ENCODE measurements around the gene POLDIP2. TPM values are rescaled to one million over a fixed set of nuclear protein-coding genes. Genes with fewer than 3 reads are reported as not detected.

POLDIP2 gene
- total RNA-seq, 1 donor from 2014 or later: 79.1 TPM

DNA sequence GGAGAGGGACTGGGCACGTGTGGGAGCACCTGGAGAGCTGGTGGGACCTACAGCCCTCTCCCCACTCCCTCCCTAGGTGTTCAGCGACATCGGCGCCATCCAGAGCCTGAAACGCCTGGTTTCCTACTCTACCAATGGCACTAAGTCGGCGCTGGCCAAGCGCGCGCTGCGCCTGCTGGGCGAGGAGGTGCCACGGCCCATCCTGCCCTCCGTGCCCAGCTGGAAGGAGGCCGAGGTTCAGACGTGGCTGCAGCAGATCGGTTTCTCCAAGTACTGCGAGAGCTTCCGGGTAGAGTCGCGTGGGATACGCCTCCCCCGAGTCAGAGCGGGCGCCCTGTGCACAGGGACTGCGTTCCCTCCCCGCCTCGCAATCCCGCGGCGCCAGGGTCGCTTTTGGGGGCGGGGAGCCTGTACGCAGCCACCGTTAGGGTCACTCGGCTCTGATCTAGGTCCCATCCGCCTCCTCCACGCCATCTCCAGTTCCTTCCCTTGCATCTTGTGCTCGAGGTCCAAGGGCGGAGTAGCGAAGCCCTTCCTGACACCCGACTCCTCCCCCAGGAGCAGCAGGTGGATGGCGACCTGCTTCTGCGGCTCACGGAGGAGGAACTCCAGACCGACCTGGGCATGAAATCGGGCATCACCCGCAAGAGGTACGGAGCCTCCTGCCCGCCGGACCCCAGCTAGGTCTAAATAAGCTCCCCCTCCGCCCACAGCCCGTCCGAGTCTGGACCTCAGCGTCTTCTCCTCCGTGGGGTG is 27.1 kb upstream of the POLDIP2 start:
- H3K4me3 ChIP-seq (ENCODE audit: insufficient read depth, low read depth, low read length): no peak overlapping the region
- no peak overlapping the region for H3K27ac ChIP-seq (ENCODE audit: low read depth, low read length)
- no peaks in the 10 kb centered on the region for H3K36me3 ChIP-seq (ENCODE audit: insufficient read depth, low read length)
- H3K27me3 Mint-ChIP-seq (ENCODE audit: low read depth, unreplicated experiment): peaks cover 60% of the 10 kb centered on the region
- H3K4me1 ChIP-seq (ENCODE audit: insufficient read depth, low read length): peaks cover 6% of the 10 kb centered on the region
- H3K36me3 Mint-ChIP-seq (ENCODE audit: low read depth, unreplicated experiment): peaks cover 27% of the 10 kb centered on the region
- no peaks in the 10 kb centered on the region for H3K27me3 ChIP-seq (ENCODE audit: insufficient read depth, low read length)
- FAIRE-seq: no peak
- H3K9me3 Mint-ChIP-seq (ENCODE audit: unreplicated experiment): peaks cover 11% of the 10 kb centered on the region
- H3K4me2 ChIP-seq (ENCODE audit: low read length): peak overlapping the region; percentile 44
- H3K27ac Mint-ChIP-seq (ENCODE audit: unreplicated experiment): no peak overlapping the region
- TF ChIP-seq EZH2 (IDR thresholded peaks at IDR 0.05; ENCODE audit: insufficient read depth, low read length) (no peak), CTCF (IDR thresholded peaks at IDR 0.05; ENCODE audit: insufficient read depth, low read depth, low read length) (no peak)
- H3K79me2 ChIP-seq (ENCODE audit: insufficient read depth, low read length): no peaks in the 10 kb centered on the region
- no peaks in the 10 kb centered on the region for H3K4me1 Mint-ChIP-seq (ENCODE audit: low read depth, unreplicated experiment)
- H3K9ac ChIP-seq (ENCODE audit: low read length): no peak overlapping the region
- no peaks in the 10 kb centered on the region for H3K9me3 ChIP-seq (ENCODE audit: insufficient read depth, low read depth, low read length)
- H4K20me1 ChIP-seq (ENCODE audit: insufficient read depth, low read length): peaks cover 33% of the 10 kb centered on the region
- H2AFZ ChIP-seq (ENCODE audit: low read depth, low read length): no peak overlapping the region
- DNase-seq (ENCODE audit: low read depth): no peak
- H3K4me3 Mint-ChIP-seq (ENCODE audit: unreplicated experiment): peak overlapping the region; percentile 67

DNA sequence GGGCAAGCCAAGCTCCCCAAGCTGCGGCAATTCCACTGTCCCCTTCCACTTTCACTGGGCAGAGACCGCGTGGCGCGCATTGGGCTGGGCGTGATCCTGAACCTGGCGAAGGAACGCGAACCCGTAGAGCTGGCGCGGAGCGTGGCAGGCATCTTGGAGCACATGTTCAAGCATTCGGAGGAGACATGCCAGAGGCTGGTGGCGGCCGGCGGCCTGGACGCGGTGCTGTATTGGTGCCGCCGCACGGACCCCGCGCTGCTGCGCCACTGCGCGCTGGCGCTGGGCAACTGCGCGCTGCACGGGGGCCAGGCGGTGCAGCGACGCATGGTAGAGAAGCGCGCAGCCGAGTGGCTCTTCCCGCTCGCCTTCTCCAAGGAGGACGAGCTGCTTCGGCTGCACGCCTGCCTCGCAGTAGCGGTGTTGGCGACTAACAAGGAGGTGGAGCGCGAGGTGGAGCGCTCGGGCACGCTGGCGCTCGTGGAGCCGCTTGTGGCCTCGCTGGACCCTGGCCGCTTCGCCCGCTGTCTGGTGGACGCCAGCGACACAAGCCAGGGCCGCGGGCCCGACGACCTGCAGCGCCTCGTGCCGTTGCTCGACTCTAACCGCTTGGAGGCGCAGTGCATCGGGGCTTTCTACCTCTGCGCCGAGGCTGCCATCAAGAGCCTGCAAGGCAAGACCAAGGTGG is 24.0 kb upstream of the POLDIP2 start:
- Histone ChIP-seq H2AFZ (ENCODE audit: low read depth, low read length) (peak overlapping the region; percentile 41), H4K20me1 (ENCODE audit: insufficient read depth, low read length) (peaks cover 44% of the 10 kb centered on the region), H3K36me3 (ENCODE audit: insufficient read depth, low read length) (no peaks in the 10 kb centered on the region), H3K79me2 (ENCODE audit: insufficient read depth, low read length) (no peaks in the 10 kb centered on the region), H3K27me3 (ENCODE audit: insufficient read depth, low read length) (no peaks in the 10 kb centered on the region), H3K4me3 (ENCODE audit: insufficient read depth, low read depth, low read length) (no peak overlapping the region), H3K27ac (ENCODE audit: low read depth, low read length) (no peak overlapping the region), H3K4me2 (ENCODE audit: low read length) (peak overlapping the region; percentile 69), H3K4me1 (ENCODE audit: insufficient read depth, low read length) (peaks cover 6% of the 10 kb centered on the region), H3K9ac (ENCODE audit: low read length) (no peak overlapping the region), H3K9me3 (ENCODE audit: insufficient read depth, low read depth, low read length) (no peaks in the 10 kb centered on the region)
- no peak for DNase-seq (ENCODE audit: low read depth)
- no peak for FAIRE-seq
- Mint-ChIP-seq H3K4me3 (ENCODE audit: unreplicated experiment) (no peak overlapping the region), H3K27ac (ENCODE audit: unreplicated experiment) (no peak overlapping the region), H3K27me3 (ENCODE audit: low read depth, unreplicated experiment) (peaks cover 62% of the 10 kb centered on the region), H3K36me3 (ENCODE audit: low read depth, unreplicated experiment) (peaks cover 29% of the 10 kb centered on the region), H3K4me1 (ENCODE audit: low read depth, unreplicated experiment) (no peaks in the 10 kb centered on the region), H3K9me3 (ENCODE audit: unreplicated experiment) (peaks cover 13% of the 10 kb centered on the region)
- TF ChIP-seq CTCF (IDR thresholded peaks at IDR 0.05; ENCODE audit: insufficient read depth, low read depth, low read length) (no peak), EZH2 (IDR thresholded peaks at IDR 0.05; ENCODE audit: insufficient read depth, low read length) (no peak)
